GM12878 (cell line): ENCODE data around the gene TGFB1I1. TPM values are rescaled to one million over a fixed set of nuclear protein-coding genes. Genes with fewer than 3 reads are reported as not detected.

ENCODE experiments used
- ATAC-seq: fragments of 200-7000 bp; cut with Tn5 transposase; 3 replicates; pipeline ENCODE4 v1.9.1; 2020; ENCODE audit warnings: mild to moderate bottlenecking, moderate library complexity
- BruUV-seq: library from RNA; stranded (reverse); fragments of 400-500 nt; replicated peaks from 2 replicates; lab custom pipeline; 2021; lab: Mats Ljungman, UMichigan
- CTCF ChIA-PET: fragments of 300-600 bp; sonication (Branson Sonifier 250); formaldehyde crosslinking; extraction: SDS; loops from one replicate; lab custom pipeline; 2021; ENCODE audit warnings: inconsistent platforms; lab: Yijun Ruan, JAX
- POLR2A ChIA-PET: fragments of 350-600 bp; formaldehyde crosslinking; extraction: SDS; loops from one replicate; lab custom pipeline; 2021; ENCODE audit warnings: inconsistent platforms; lab: Charles Lee
- RAD21 ChIA-PET: fragments of 300-600 bp; sonication (Branson Sonifier 250); formaldehyde crosslinking; loops from one replicate; lab custom pipeline; 2023; ENCODE audit warnings: antibody characterized with exemption; ENCODE audit not compliant: unreplicated experiment; lab: Charles Lee
- SMC1A ChIA-PET: fragments of 300-600 bp; sonication (Branson Sonifier 250); formaldehyde crosslinking; loops from one replicate; lab custom pipeline; 2023; ENCODE audit not compliant: unreplicated experiment, uncharacterized antibody; lab: Charles Lee
- DNase-seq: peaks from one replicate; pipeline ENCODE4 v3.0.0-alpha.2; 2011; ENCODE audit warnings: low read depth, low spot score
- FAIRE-seq: peaks from 3 replicates; lab custom pipeline; 2011; peaks lifted over from hg19 to GRCh38; lab: Jason Lieb, UNC
- H2AFZ ChIP-seq: 2 replicates; pipeline ENCODE4 v1.6.0; 2011; ENCODE audit warnings: low read depth, low read length, control low read depth; ENCODE audit not compliant: control insufficient read depth
- H3K27ac ChIP-seq: 2 replicates; pipeline ENCODE4 v1.5.1; 2011; ENCODE audit warnings: control low read depth; ENCODE audit not compliant: control insufficient read depth, insufficient read depth
- H3K27me3 ChIP-seq, 2 experiments: replicated peaks in 1 of 2; 2 replicates each; pipeline versions ENCODE4 v1.6.0 to v1.6.1; 2011; ENCODE audit warnings: low read length in 1 of 2; ENCODE audit not compliant: control insufficient read depth in 2 of 2, insufficient read depth in 2 of 2
- H3K36me3 ChIP-seq, 2 experiments: 2 replicates each; pipeline ENCODE4 v1.5.1; 2011; ENCODE audit warnings: low read length in 1 of 2; ENCODE audit not compliant: control insufficient read depth in 2 of 2, insufficient read depth in 2 of 2
- H3K4me1 ChIP-seq: 2 replicates; pipeline ENCODE4 v1.6.1; 2011; ENCODE audit warnings: mild to moderate bottlenecking, low read length, moderate library complexity, mixed read lengths; ENCODE audit not compliant: control insufficient read depth, insufficient read depth
- H3K4me2 ChIP-seq: 2 replicates; pipeline ENCODE4 v1.6.0; 2011; ENCODE audit warnings: control low read depth; ENCODE audit not compliant: control insufficient read depth, insufficient read depth
- H3K4me3 ChIP-seq: fragments of 200-600 bp; sonication (generic); 2 replicates; pipeline ENCODE4 v1.5.1; 2016
- H3K79me2 ChIP-seq: 2 replicates; pipeline ENCODE4 v1.6.0; 2011; ENCODE audit warnings: low read length; ENCODE audit not compliant: control insufficient read depth, insufficient read depth
- H3K9ac ChIP-seq: 2 replicates; pipeline ENCODE4 v1.8.0; 2011; ENCODE audit warnings: low read length, control low read depth, mixed read lengths; ENCODE audit not compliant: control insufficient read depth, insufficient read depth
- H3K9me3 ChIP-seq: replicated peaks from 3 replicates; pipeline ENCODE4 v1.5.1; 2011; ENCODE audit warnings: mild to moderate bottlenecking, low read length; ENCODE audit not compliant: control insufficient read depth, insufficient read depth
- H4K20me1 ChIP-seq: 2 replicates; pipeline ENCODE4 v1.6.0; 2011; ENCODE audit not compliant: control insufficient read depth, insufficient read depth
- BCL3 ChIP-seq: IDR thresholded peaks from 2 replicates; pipeline ENCODE4 v1.6.1; 2011; ENCODE audit warnings: borderline replicate concordance, low read depth, mild to moderate bottlenecking, moderate library complexity, low read length; ENCODE audit not compliant: insufficient read depth, poor library complexity, severe bottlenecking
- CREM ChIP-seq: IDR thresholded peaks from 2 replicates; pipeline ENCODE4 v1.6.1; 2014; ENCODE audit warnings: antibody characterized with exemption, low read depth
- E4F1 ChIP-seq: fragments of 450-650 bp; IDR thresholded peaks from 2 replicates; pipeline ENCODE4 v1.6.1; 2018; ENCODE audit warnings: borderline replicate concordance, mild to moderate bottlenecking; ENCODE audit not compliant: partially characterized antibody
- IRF4 ChIP-seq: IDR thresholded peaks from 2 replicates; pipeline ENCODE4 v1.6.1; 2011; ENCODE audit warnings: low read depth, low read length
- RB1 ChIP-seq: fragments of 450-650 bp; formaldehyde crosslinking; IDR thresholded peaks from 2 replicates; pipeline ENCODE4 v1.6.1; 2017; ENCODE audit warnings: mild to moderate bottlenecking, borderline replicate concordance
- RELB ChIP-seq: fragments of 450-650 bp; IDR thresholded peaks from 2 replicates; pipeline ENCODE4 v1.6.1; 2017; ENCODE audit warnings: low read depth, mild to moderate bottlenecking, moderate library complexity
- ZNF622 ChIP-seq: fragments of 450-650 bp; IDR thresholded peaks from 2 replicates; pipeline ENCODE4 v1.6.1; 2017; ENCODE audit warnings: mild to moderate bottlenecking, inconsistent platforms
- WGBS: methylation state at CpG from one replicate; pipeline ENCODE4 v1.1.6; 2016; ENCODE audit warnings: low lambda C conversion rate; ENCODE audit not compliant: insufficient replicate concordance, insufficient coverage; ENCODE audit errors: missing lambda C conversion rate; 5-methylcytosine and 5-hydroxymethylcytosine counted together
- in situ Hi-C: fragments of 300-500 bp; cut with MboI; formaldehyde crosslinking; loops from 9 replicates; pipeline ENCODE4 v1.14.3; 2018; ENCODE audit warnings: mixed read lengths
- intact Hi-C: fragments of 100-400 bp; cut with micrococcal nuclease; formaldehyde crosslinking; loops from one replicate; pipeline ENCODE4 v1.14.2; 2022; ENCODE audit not compliant: unreplicated experiment
- polyA plus RNA-seq, 11 experiments: library from polyadenylated mRNA; depleted of rRNA in 4 of 11; unstranded in 6 of 11; stranded (reverse) in 5 of 11; fragments of >200 nt; fragmentation: Nextera tagmentation in 4 of 11; fragmentation: Illumina TruSeq in 1 of 11; extraction: Ambion mirVana in 4 of 11; extraction: Trizol in 1 of 11; gene quantifications; 1 replicate in 1 of 11; 2 replicates in 10 of 11; pipeline versions ENCODE4 v1.2.1 to v1.2.3, GENCODE V29; 2011 to 2016; ENCODE audit warnings: inconsistent platforms in 2 of 11, missing spikeins in 2 of 11, low read depth in 1 of 11
- total RNA-seq, 4 experiments: library from RNA; depleted of rRNA in 3 of 4; stranded (reverse); fragments of >200 nt in 3 of 4; fragmentation: Illumina TruSeq in 1 of 4; extraction: Trizol in 1 of 4; gene quantifications; 2 replicates each; pipeline versions ENCODE4 v1.2.1 to v1.2.3, GENCODE V29; 2013 to 2021
- TF ChIP-seq, protein P1 (sequence below): fragments of 450-650 bp; formaldehyde crosslinking; IDR thresholded peaks from 2 replicates; pipeline ENCODE4 v1.5.0; 2022; ENCODE audit warnings: mild to moderate bottlenecking, missing genetic modification characterization

Gene TGFB1I1
- total and polyA plus RNA-seq, 10 of the 15 experiments (the other 5 are each of a cell fraction or from before 2014, with no cell fraction given), result 0.13 to 2.3 (median 0.41) TPM; not detected in 2

- WGBS, result 84% methylated on average over 18 of the region's 20 CpGs
- no TSS peak for BruUV-seq
- intact Hi-C loops (no loop called here), in situ Hi-C loops (no loop called here)
- peaks cover 16% of the 10 kb centered on the region for H3K4me1 ChIP-seq
- RAD21 ChIA-PET, result no interaction called here
- no peak for ATAC-seq
- SMC1A ChIA-PET, result interaction anchor here (0.6 kb wide), 1 partner anchor 353 kb away, joined by 3 read pairs; no protein-coding TSS in a partner anchor
- H3K9ac ChIP-seq, result no peak overlapping the region
- H3K4me2 ChIP-seq, result no peak overlapping the region
- CTCF ChIA-PET, result interaction anchor here (0.8 to 3.0 kb wide), 3 partner anchors 10 to 415 kb away, joined by 3 to 11 read pairs (median 9); partner anchors contain the start of gene ZNF843
- H3K4me3 ChIP-seq, result no peak overlapping the region
- no peaks in the 10 kb centered on the region for H3K27me3 ChIP-seq
- H3K36me3 ChIP-seq, result no peaks in the 10 kb centered on the region
- H3K79me2 ChIP-seq, result peaks cover 30% of the 10 kb centered on the region
- POLR2A ChIA-PET, result interaction anchor here (0.5 kb wide), 1 partner anchor 486 kb away, joined by 3 read pairs; no protein-coding TSS in a partner anchor
- no peak overlapping the region for H2AFZ ChIP-seq
- FAIRE-seq, result no peak
- no peak for DNase-seq
- H3K9me3 ChIP-seq, result no peaks in the 10 kb centered on the region
- H4K20me1 ChIP-seq, result peaks cover 7% of the 10 kb centered on the region; the same call in 1 of the 2 replicates
- H3K27ac ChIP-seq, result no peak overlapping the region
- TF ChIP-seq, protein P1, sequence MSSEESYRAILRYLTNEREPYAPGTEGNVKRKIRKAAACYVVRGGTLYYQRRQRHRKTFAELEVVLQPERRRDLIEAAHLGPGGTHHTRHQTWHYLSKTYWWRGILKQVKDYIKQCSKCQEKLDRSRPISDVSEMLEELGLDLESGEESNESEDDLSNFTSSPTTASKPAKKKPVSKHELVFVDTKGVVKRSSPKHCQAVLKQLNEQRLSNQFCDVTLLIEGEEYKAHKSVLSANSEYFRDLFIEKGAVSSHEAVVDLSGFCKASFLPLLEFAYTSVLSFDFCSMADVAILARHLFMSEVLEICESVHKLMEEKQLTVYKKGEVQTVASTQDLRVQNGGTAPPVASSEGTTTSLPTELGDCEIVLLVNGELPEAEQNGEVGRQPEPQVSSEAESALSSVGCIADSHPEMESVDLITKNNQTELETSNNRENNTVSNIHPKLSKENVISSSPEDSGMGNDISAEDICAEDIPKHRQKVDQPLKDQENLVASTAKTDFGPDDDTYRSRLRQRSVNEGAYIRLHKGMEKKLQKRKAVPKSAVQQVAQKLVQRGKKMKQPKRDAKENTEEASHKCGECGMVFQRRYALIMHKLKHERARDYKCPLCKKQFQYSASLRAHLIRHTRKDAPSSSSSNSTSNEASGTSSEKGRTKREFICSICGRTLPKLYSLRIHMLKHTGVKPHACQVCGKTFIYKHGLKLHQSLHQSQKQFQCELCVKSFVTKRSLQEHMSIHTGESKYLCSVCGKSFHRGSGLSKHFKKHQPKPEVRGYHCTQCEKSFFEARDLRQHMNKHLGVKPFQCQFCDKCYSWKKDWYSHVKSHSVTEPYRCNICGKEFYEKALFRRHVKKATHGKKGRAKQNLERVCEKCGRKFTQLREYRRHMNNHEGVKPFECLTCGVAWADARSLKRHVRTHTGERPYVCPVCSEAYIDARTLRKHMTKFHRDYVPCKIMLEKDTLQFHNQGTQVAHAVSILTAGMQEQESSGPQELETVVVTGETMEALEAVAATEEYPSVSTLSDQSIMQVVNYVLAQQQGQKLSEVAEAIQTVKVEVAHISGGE (CRISPR knock-in tag), result no peak
- TF ChIP-seq ZNF622, result no peak
- no peak for TF ChIP-seq CREM
- no peak for TF ChIP-seq E4F1
- TF ChIP-seq RELB, result no peak
- no peak for TF ChIP-seq IRF4
- no peak for TF ChIP-seq RB1
- no peak for TF ChIP-seq BCL3
These were observed 18.4 kb upstream of the TGFB1I1 start for GRCh38 chr16:31453255-31454204.
